Smooth muscle cell (in vitro differentiated cells): ENCODE data around the gene IGFL2. TPM values are rescaled to one million over a fixed set of nuclear protein-coding genes. Genes with fewer than 3 reads are reported as not detected.

ENCODE experiments used
- DNase-seq: peaks from one replicate; lab custom pipeline; 2025; ENCODE audit not compliant: unreplicated experiment; lab: John Stamatoyannopoulos, UW
- H2AFZ ChIP-seq: fragments of 200-600 bp; sonication (generic); 2 replicates; pipeline ENCODE4 v1.6.0; 2016; ENCODE audit warnings: antibody characterized with exemption, low read depth, mild to moderate bottlenecking
- H3F3A ChIP-seq: fragments of 200-600 bp; sonication (generic); 2 replicates; pipeline ENCODE4 v1.6.0; 2017; ENCODE audit warnings: antibody characterized with exemption, low read depth
- H3K27ac ChIP-seq: fragments of 200-600 bp; sonication (generic); 2 replicates; pipeline ENCODE4 v1.5.1; 2016; ENCODE audit warnings: low read depth, mild to moderate bottlenecking
- H3K27me3 ChIP-seq: fragments of 200-600 bp; sonication (generic); 2 replicates; pipeline ENCODE4 v1.6.1; 2016; ENCODE audit warnings: low read depth, mild to moderate bottlenecking
- H3K36me3 ChIP-seq: fragments of 200-600 bp; sonication (generic); 2 replicates; pipeline ENCODE4 v1.5.1; 2016; ENCODE audit warnings: low read depth
- H3K4me1 ChIP-seq: fragments of 200-600 bp; sonication (generic); 2 replicates; pipeline ENCODE4 v1.5.1; 2016; ENCODE audit warnings: low read depth
- H3K4me2 ChIP-seq: fragments of 200-600 bp; sonication (generic); 2 replicates; pipeline ENCODE4 v1.6.0; 2016; ENCODE audit warnings: mild to moderate bottlenecking
- H3K4me3 ChIP-seq: fragments of 200-600 bp; sonication (generic); 2 replicates; pipeline ENCODE4 v1.5.1; 2016; ENCODE audit warnings: mild to moderate bottlenecking
- H3K79me2 ChIP-seq: fragments of 200-600 bp; sonication (generic); 2 replicates; pipeline ENCODE4 v1.6.0; 2016; ENCODE audit warnings: low read depth, mild to moderate bottlenecking
- H3K9ac ChIP-seq: fragments of 200-600 bp; sonication (generic); 2 replicates; pipeline ENCODE4 v1.6.0; 2016; ENCODE audit warnings: low read depth
- H3K9me3 ChIP-seq: fragments of 200-600 bp; sonication (generic); replicated peaks from 2 replicates; pipeline ENCODE4 v1.5.1; 2016; ENCODE audit warnings: low read depth
- H4K20me1 ChIP-seq: fragments of 200-600 bp; sonication (generic); 2 replicates; pipeline ENCODE4 v1.6.0; 2016; ENCODE audit warnings: low read depth
- CTCF ChIP-seq: fragments of 200-600 bp; sonication (generic); IDR thresholded peaks from 2 replicates; pipeline ENCODE4 v1.5.1; 2017; ENCODE audit warnings: borderline replicate concordance, mild to moderate bottlenecking, antibody characterized with exemption; ENCODE audit not compliant: insufficient read depth, poor library complexity, severe bottlenecking
- WGBS: methylation state at CpG from one replicate; pipeline ENCODE4 v1.1.7; 2016; ENCODE audit warnings: low lambda C conversion rate; 5-methylcytosine and 5-hydroxymethylcytosine counted together
- polyA plus RNA-seq: library from polyadenylated mRNA; unstranded; fragments of >200 nt; fragmentation: Nextera tagmentation; extraction: Ambion mirVana; gene quantifications from 2 replicates; pipeline ENCODE4 v1.2.1, GENCODE V29; 2016
- total RNA-seq: library from RNA; depleted of rRNA; stranded (reverse); fragments of >200 nt; gene quantifications from 2 replicates; pipeline ENCODE4 v1.2.3, GENCODE V29; 2014

The IGFL2 gene
- total and polyA plus RNA-seq, 2 experiments from 2014 or later: 126 to 164 TPM

DNA sequence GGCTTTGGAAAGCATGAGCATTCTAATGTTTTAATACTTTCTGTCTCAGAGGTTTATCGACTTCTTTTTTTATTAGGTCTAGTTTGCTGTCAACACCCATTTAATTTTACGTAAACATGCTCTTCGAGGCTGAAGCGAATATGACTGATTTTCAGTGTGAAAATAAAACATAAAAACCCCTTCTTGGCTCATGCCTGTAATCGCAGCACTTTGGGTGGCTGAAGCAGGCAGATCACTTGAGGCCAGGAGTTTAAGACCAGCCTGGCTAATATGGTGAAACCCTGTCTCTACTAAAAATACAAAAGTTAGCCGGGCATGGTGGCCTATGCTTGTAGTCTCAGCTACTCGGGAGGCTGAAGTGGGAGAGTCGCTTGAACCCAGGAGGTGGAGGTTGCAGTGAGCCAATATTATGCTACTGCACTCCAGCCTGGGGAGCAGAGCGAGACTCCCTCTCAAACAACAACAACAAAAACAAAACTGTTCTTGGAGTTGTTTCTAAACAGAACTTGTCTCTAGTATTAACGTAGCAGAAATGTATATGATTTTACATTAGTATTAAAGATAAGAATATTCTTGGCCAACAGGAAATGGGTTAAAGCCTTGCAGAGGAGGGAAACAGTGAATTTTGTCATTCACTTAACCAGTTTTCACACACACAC, 16.4 kb upstream of the IGFL2 start:
- Histone ChIP-seq H3K79me2 (no peaks in the 10 kb centered on the region), H2AFZ (no peak overlapping the region), H3K9ac (peak overlapping the region; percentile 85), H3K36me3 (no peaks in the 10 kb centered on the region), H3K4me3 (peak overlapping the region; percentile 38), H3F3A (peaks cover 9% of the 10 kb centered on the region), H3K4me2 (peak overlapping the region; percentile 86), H4K20me1 (no peaks in the 10 kb centered on the region), H3K4me1 (peaks cover 26% of the 10 kb centered on the region), H3K27ac (peak overlapping the region; percentile 98), H3K27me3 (no peaks in the 10 kb centered on the region), H3K9me3 (no peaks in the 10 kb centered on the region)
- WGBS: 41% methylated on average over 10 of the region's 10 CpGs
- DNase-seq: no peak
- no peak for TF ChIP-seq CTCF

DNA sequence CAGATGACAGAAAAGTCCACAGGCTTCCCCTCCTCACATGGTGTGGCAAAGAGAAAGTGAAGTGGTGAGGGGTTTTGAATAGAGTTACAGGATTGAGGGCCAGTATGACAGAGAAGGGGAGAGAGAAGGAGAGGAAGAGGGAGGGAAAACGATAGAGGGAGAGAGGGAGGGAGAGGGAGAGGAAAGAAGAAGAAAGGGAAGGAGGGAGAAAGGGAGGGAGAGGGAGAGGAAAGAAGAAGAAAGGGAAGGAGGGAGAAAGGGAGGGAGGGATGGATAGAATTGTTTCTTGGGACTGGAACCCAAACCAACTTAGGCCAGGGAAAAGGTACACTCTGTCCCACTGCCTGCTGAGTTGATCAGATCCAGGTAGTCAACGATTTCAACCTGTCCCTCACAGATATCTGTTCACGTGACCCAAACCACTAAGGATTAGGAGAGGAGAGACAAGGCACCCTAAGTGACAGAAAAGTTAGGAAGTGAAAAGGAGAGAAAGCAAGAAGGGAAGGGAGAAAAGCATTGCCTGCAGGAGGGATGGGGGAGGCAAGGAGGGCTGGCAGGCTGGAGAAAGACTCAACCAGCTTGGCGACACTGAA, 15.4 kb upstream of the IGFL2 start:
- no peak for DNase-seq
- Histone ChIP-seq H4K20me1 (no peaks in the 10 kb centered on the region), H3F3A (peaks cover 9% of the 10 kb centered on the region), H3K27me3 (no peaks in the 10 kb centered on the region), H3K36me3 (no peaks in the 10 kb centered on the region), H3K79me2 (no peaks in the 10 kb centered on the region), H3K4me3 (peak overlapping the region; percentile 38), H3K27ac (peak overlapping the region; percentile 98), H3K9ac (peak overlapping the region; percentile 85), H3K4me2 (peak overlapping the region; percentile 86), H3K4me1 (peaks cover 26% of the 10 kb centered on the region), H2AFZ (no peak overlapping the region), H3K9me3 (no peaks in the 10 kb centered on the region)
- no peak for TF ChIP-seq CTCF
- 41% methylated on average over 4 of the region's 4 CpGs for WGBS

- WGBS: 26% methylated on average over 6 of the region's 6 CpGs
- no peaks in the 10 kb centered on the region for H4K20me1 ChIP-seq
- DNase-seq: no peak
- no peaks in the 10 kb centered on the region for H3K36me3 ChIP-seq
- no peaks in the 10 kb centered on the region for H3K9me3 ChIP-seq
- H3F3A ChIP-seq: peaks cover 9% of the 10 kb centered on the region
- peak overlapping the region; percentile 92 for H3K9ac ChIP-seq
- TF ChIP-seq CTCF: no peak
- H3K27me3 ChIP-seq: no peaks in the 10 kb centered on the region
- H2AFZ ChIP-seq: no peak overlapping the region
- H3K4me1 ChIP-seq: peaks cover 26% of the 10 kb centered on the region
- H3K4me3 ChIP-seq: peak overlapping the region; percentile 38
- H3K4me2 ChIP-seq: peak overlapping the region; percentile 86
- H3K79me2 ChIP-seq: no peaks in the 10 kb centered on the region
- H3K27ac ChIP-seq: peak overlapping the region; percentile 98
These were observed 14.9 kb upstream of the IGFL2 start for GRCh38 chr19:46133101-46133627.
